Measurements from ENCODE around the gene TMEM220.

TMEM220 gene

GRCh38 chr17:10739386-10739785 is 9.6 kb upstream of the TMEM220 start:
- no peak overlapping the region for H2AFZ ChIP-seq (ENCODE audit: low read depth, low read length)
- H3K27ac ChIP-seq (ENCODE audit: low read length), result no peak overlapping the region
- no peaks in the 10 kb centered on the region for H3K4me1 ChIP-seq (ENCODE audit: insufficient read depth, low read length)
- ATAC-seq (ENCODE audit: insufficient read depth, low read depth) (no peak), DNase-seq (no peak)
- TF ChIP-seq CTCF (IDR thresholded peaks at IDR 0.05; ENCODE audit: borderline replicate concordance, extremely low read depth, low read length, poor library complexity, severe bottlenecking), result no peak
- no peak for TF ChIP-seq EZH2 (IDR thresholded peaks at IDR 0.05; ENCODE audit: borderline replicate concordance, low read depth, low read length, severe bottlenecking)
- H4K20me1 ChIP-seq (ENCODE audit: insufficient read depth, low read length), result no peaks in the 10 kb centered on the region
- no peaks in the 10 kb centered on the region for H3K79me2 ChIP-seq (ENCODE audit: insufficient read depth, low read length)
- H3K9ac ChIP-seq (ENCODE audit: low read depth, low read length), result no peak overlapping the region
- no peak overlapping the region for H3K4me2 ChIP-seq (ENCODE audit: insufficient read depth, low read length)
- H3K4me3 ChIP-seq (ENCODE audit: low read depth in 1 of 2, low read length in 2 of 2), result no peak overlapping the region
- H3K36me3 ChIP-seq (ENCODE audit: insufficient read depth, low read length), result no peaks in the 10 kb centered on the region
- H3K9me3 ChIP-seq (ENCODE audit: insufficient read depth, low read length, severe bottlenecking), result no peaks in the 10 kb centered on the region
- H3K27me3 ChIP-seq (ENCODE audit: insufficient read depth, low read length, poor library complexity), result peaks cover 8% of the 10 kb centered on the region

- ATAC-seq (ENCODE audit: insufficient read depth, low read depth), result no peak
- Histone ChIP-seq H3K9me3 (ENCODE audit: insufficient read depth, low read length, severe bottlenecking) (no peaks in the 10 kb centered on the region), H4K20me1 (ENCODE audit: insufficient read depth, low read length) (no peaks in the 10 kb centered on the region), H3K4me3 (ENCODE audit: low read depth in 1 of 2, low read length in 2 of 2) (no peak overlapping the region), H3K27ac (ENCODE audit: low read length) (no peak overlapping the region), H3K4me1 (ENCODE audit: insufficient read depth, low read length) (no peaks in the 10 kb centered on the region), H3K9ac (ENCODE audit: low read depth, low read length) (no peak overlapping the region), H3K27me3 (ENCODE audit: insufficient read depth, low read length, poor library complexity) (peaks cover 9% of the 10 kb centered on the region), H2AFZ (ENCODE audit: low read depth, low read length) (no peak overlapping the region), H3K36me3 (ENCODE audit: insufficient read depth, low read length) (no peaks in the 10 kb centered on the region), H3K79me2 (ENCODE audit: insufficient read depth, low read length) (no peaks in the 10 kb centered on the region), H3K4me2 (ENCODE audit: insufficient read depth, low read length) (no peak overlapping the region)
- TF ChIP-seq EZH2 (IDR thresholded peaks at IDR 0.05; ENCODE audit: borderline replicate concordance, low read depth, low read length, severe bottlenecking) (no peak), CTCF (IDR thresholded peaks at IDR 0.05; ENCODE audit: borderline replicate concordance, extremely low read depth, low read length, poor library complexity, severe bottlenecking) (no peak)
- no peak for DNase-seq
Observed at GRCh38 chr17:10738521-10739258, 8.9 kb upstream of the TMEM220 start.

DNA sequence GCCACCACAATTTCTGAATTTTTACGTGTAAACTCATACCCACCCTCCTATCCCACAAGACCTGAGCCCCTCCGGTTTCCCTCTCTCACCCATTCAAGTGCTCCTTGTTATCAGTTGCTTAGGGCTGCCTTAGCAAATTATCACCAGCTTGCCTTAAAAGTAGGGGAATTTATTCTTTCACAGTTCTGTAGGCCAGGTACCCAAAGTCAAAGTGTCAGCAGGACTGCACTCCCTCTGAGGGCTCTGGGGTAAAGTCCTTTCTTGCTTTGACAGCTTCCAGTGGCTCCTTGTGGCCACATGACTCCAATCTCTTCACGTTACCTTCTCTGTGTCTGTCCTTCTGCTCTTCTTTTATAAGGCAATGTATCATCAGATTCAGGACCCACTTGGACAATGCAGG is 7.9 kb upstream of the TMEM220 start:
- TF ChIP-seq CTCF (IDR thresholded peaks at IDR 0.05; ENCODE audit: borderline replicate concordance, extremely low read depth, low read length, poor library complexity, severe bottlenecking) (no peak), EZH2 (IDR thresholded peaks at IDR 0.05; ENCODE audit: borderline replicate concordance, low read depth, low read length, severe bottlenecking) (no peak)
- H3K36me3 ChIP-seq (ENCODE audit: insufficient read depth, low read length), result no peaks in the 10 kb centered on the region
- H3K9me3 ChIP-seq (ENCODE audit: insufficient read depth, low read length, severe bottlenecking), result no peaks in the 10 kb centered on the region
- no peak overlapping the region for H3K4me3 ChIP-seq (ENCODE audit: low read depth in 1 of 2, low read length in 2 of 2)
- H3K4me1 ChIP-seq (ENCODE audit: insufficient read depth, low read length), result no peaks in the 10 kb centered on the region
- peaks cover 9% of the 10 kb centered on the region for H3K27me3 ChIP-seq (ENCODE audit: insufficient read depth, low read length, poor library complexity)
- ATAC-seq (ENCODE audit: insufficient read depth, low read depth) (no peak), DNase-seq (no peak)
- no peak overlapping the region for H3K9ac ChIP-seq (ENCODE audit: low read depth, low read length)
- no peak overlapping the region for H3K4me2 ChIP-seq (ENCODE audit: insufficient read depth, low read length)
- no peaks in the 10 kb centered on the region for H4K20me1 ChIP-seq (ENCODE audit: insufficient read depth, low read length)
- H3K27ac ChIP-seq (ENCODE audit: low read length), result no peak overlapping the region
- H2AFZ ChIP-seq (ENCODE audit: low read depth, low read length), result no peak overlapping the region
- no peaks in the 10 kb centered on the region for H3K79me2 ChIP-seq (ENCODE audit: insufficient read depth, low read length)

Measured in DND-41 (cell line).